ENCODE measurements around the gene CHAMP1.
"Not testable (repeated sequence)": the region's sequence is repeated elsewhere in the genome, so short reads cannot be mapped to it uniquely, and the experiment has no call there.

Gene CHAMP1

DNA sequence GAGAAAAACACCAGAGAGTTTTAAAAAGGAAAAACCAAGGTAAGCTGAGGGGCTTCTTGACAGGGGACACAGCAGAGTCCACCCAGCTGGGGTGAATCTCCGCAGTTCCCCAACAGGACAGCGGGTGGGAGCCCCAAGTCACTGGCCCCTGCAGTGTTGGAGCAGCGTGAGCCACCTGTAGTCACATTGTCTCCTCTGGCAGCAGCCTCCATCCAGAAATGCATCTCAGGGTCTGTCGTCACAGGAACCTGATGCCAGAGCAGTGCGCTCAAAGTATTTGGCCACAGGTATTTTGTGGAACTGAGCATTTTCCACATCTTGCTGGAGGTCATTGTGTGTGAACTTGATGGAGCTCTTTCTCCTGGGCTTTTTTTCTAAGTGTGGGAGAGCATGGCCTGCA is 24.7 kb downstream of the CHAMP1 start:
- no peak for DNase-seq

GRCh38 chr13:114339857-114340534 is 25.7 kb downstream of the CHAMP1 start:
- peak; percentile 84 for DNase-seq

- no peak for DNase-seq
These were observed 26.9 kb downstream of the CHAMP1 start for GRCh38 chr13:114341003-114341777.

- DNase-seq = not testable (repeated sequence)
These were observed 33.0 kb downstream of the CHAMP1 start for GRCh38 chr13:114347256-114347655.

GRCh38 chr13:114352763-114353162 is 38.5 kb downstream of the CHAMP1 start:
- not testable (repeated sequence) for DNase-seq

DNA sequence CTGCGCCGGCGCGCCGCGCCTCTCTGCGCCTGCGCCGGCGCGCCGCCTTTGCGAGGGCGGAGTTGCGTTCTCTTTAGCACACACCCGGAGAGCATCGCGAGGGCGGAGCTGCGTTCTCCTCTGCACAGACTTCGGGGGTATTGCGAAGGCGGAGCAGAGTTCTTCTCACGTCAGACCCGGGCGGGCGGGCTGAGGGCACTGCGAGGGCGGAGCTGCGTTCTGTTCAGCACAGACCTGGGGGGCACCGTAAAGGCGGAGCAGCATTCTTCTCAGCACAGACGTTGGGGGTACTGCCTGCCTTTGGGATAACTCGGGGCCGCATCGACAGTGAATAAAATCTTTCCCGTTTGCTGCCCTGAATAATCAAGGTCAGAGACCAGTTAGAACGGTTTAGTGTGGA is 39.1 kb downstream of the CHAMP1 start:
- not testable (repeated sequence) for DNase-seq
